Common myeloid progenitor, CD34-positive (primary cell): ENCODE results near the gene KRT34. TPM values are rescaled to one million over a fixed set of nuclear protein-coding genes. Genes with fewer than 3 reads are reported as not detected.
"Not testable (repeated sequence)": the region's sequence is repeated elsewhere in the genome, so short reads cannot be mapped to it uniquely, and the experiment has no call there.

Experiments used
- CTCF ChIA-PET: fragments of 350-600 bp; sonication (Branson Sonifier 250); formaldehyde crosslinking; loops from one replicate; lab custom pipeline; 2021; ENCODE audit warnings: antibody characterized with exemption; lab: Charles Lee
- POLR2A ChIA-PET: fragments of 350-600 bp; sonication (Branson Sonifier 250); formaldehyde crosslinking; loops from one replicate; lab custom pipeline; 2021; ENCODE audit warnings: antibody characterized with exemption; lab: Charles Lee
- DNase-seq, 3 donors: peaks; one replicate each; pipeline versions ENCODE4 v3.0.0 to v3.0.0-alpha.2; 2013
- H3K27ac ChIP-seq, 2 experiments: 1 replicate in 1 of 2; 2 replicates in 1 of 2; pipeline ENCODE4 v1.7.0; 2013; ENCODE audit warnings: inconsistent platforms in 2 of 2, low read length in 2 of 2, mild to moderate bottlenecking in 2 of 2, low read depth in 1 of 2, moderate library complexity in 1 of 2; ENCODE audit not compliant: severe bottlenecking in 2 of 2, insufficient read depth in 1 of 2, poor library complexity in 1 of 2
- H3K27me3 ChIP-seq, 5 experiments: replicated peaks in 2 of 5; 1 replicate in 3 of 5; 2 replicates in 2 of 5; pipeline versions ENCODE4 v1.6.1 to v1.7.0; 2013; ENCODE audit warnings: low read length in 4 of 5, mild to moderate bottlenecking in 2 of 5, moderate library complexity in 2 of 5, inconsistent platforms in 1 of 5; ENCODE audit not compliant: insufficient read depth in 5 of 5, control insufficient read depth in 4 of 5
- H3K36me3 ChIP-seq, 4 experiments: 1 replicate in 2 of 4; 2 replicates in 2 of 4; pipeline versions ENCODE4 v1.6.1 to v1.7.0; 2013; ENCODE audit warnings: low read length in 3 of 4, control low read depth in 1 of 4, mild to moderate bottlenecking in 1 of 4; ENCODE audit not compliant: control insufficient read depth in 4 of 4, insufficient read depth in 4 of 4
- H3K4me1 ChIP-seq, 4 experiments: 1 replicate in 3 of 4; 2 replicates in 1 of 4; pipeline versions ENCODE4 v1.6.1 to v1.7.1; 2013; ENCODE audit warnings: low read length in 3 of 4, mild to moderate bottlenecking in 3 of 4, control low read depth in 1 of 4, inconsistent platforms in 1 of 4, moderate library complexity in 1 of 4; ENCODE audit not compliant: control insufficient read depth in 4 of 4, insufficient read depth in 4 of 4; ENCODE audit errors: control extremely low read depth in 1 of 4
- H3K4me3 ChIP-seq, 7 experiments: 1 replicate in 4 of 7; 2 replicates in 3 of 7; pipeline versions ENCODE4 v1.5.1 to v1.7.0; 2013; ENCODE audit warnings: mild to moderate bottlenecking in 7 of 7, low read length in 6 of 7, moderate library complexity in 6 of 7, inconsistent platforms in 2 of 7, low read depth in 2 of 7, control low read depth in 1 of 7; ENCODE audit not compliant: insufficient read depth in 4 of 7, control insufficient read depth in 1 of 7; ENCODE audit errors: extremely low read depth in 1 of 7
- H3K9me3 ChIP-seq, 5 experiments: 1 replicate in 4 of 5; 2 replicates in 1 of 5; pipeline versions ENCODE4 v1.6.1 to v1.7.1; 2013; ENCODE audit warnings: low read length in 4 of 5, mild to moderate bottlenecking in 2 of 5, inconsistent platforms in 1 of 5, low read depth in 1 of 5, moderate library complexity in 1 of 5; ENCODE audit not compliant: control insufficient read depth in 4 of 5, insufficient read depth in 2 of 5; ENCODE audit errors: control extremely low read depth in 1 of 5
- WGBS: methylation state at CpG from one replicate; pipeline ENCODE4 v1.1.5; 2013; ENCODE audit not compliant: insufficient coverage; 5-methylcytosine and 5-hydroxymethylcytosine counted together
- polyA plus RNA-seq: library from polyadenylated mRNA; unstranded; fragments of 120-200 nt; gene quantifications from one replicate; pipeline ENCODE4 v1.2.1, GENCODE V29; 2013

KRT34 gene
- polyA plus RNA-seq: not detected

DNA sequence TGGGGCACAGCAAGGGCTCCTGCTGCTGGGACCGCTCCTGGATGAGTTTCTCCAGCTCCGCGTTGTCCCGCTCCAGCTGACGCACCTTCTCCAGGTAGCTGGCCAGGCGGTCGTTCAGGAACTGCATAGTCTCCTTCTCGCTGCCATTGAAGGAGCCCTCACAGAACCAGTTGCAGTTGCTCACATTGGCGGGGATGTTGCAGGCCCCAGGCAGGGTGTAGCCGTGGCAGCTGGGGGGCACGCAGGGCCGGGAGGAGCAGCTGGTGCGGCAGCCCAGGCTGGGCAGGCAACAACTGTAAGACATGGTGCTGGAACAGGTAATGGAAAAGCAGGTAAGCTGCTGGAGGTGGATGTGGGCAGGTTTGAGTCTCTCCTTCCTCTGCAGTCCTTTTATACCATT is at the start of gene KRT34:
Gene KRT34, minus strand, starts transcription at position 364 of the 400 bp plus-strand sequence. Its CDS starts 60 bp downstream, at position 304.
- H3K27ac ChIP-seq, H3K4me3 ChIP-seq, H3K9me3 ChIP-seq, POLR2A ChIA-PET, H3K27me3 ChIP-seq, H3K4me1 ChIP-seq, H3K36me3 ChIP-seq, CTCF ChIA-PET, DNase-seq: not testable (repeated sequence)
- 96% methylated on average over 10 of the region's 13 CpGs for WGBS

DNA sequence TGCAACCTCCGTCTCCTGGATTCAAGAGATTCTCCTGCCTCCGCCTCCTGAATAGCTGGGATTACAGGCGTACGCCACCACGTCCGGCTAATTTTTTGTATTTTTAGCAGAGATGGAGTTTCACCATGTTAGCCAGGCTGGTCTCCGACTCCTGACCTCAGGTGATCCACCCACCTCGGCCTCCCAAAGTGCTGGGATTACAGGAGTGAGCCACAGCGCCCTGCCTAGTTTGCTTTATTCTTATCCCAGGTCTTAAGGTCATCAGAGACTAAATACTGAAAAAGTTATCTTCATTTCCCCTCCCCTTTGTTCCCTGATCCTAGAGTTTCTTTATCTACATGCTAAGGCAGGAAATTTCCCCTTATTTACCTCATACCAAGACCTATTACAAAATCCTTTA is 48.3 kb upstream of the KRT34 start:
- H3K4me3 ChIP-seq, H3K36me3 ChIP-seq, H3K27me3 ChIP-seq, H3K9me3 ChIP-seq, DNase-seq, H3K4me1 ChIP-seq, H3K27ac ChIP-seq, POLR2A ChIA-PET, CTCF ChIA-PET: not testable (repeated sequence)
- 92% methylated on average over 9 of the region's 9 CpGs for WGBS

DNA sequence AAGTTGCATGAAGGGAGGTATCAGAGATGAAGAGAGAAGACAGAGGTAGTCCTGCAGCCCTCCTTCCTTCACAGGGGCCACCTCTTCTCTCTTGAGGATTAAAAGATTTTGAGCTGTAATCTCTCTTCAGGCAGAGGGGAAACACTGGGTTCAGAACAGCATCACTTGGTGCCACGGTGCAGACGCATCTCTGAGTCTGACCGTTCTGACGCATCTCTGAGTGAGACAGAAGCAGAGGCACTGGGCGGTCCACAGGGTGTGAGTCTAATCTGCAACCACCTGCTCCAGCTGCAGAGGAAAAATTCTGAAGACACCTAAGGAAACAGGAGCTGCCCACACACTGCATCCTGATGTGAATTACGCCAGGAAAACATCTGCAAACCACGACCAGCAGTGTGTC is 47.6 kb upstream of the KRT34 start:
- 74% methylated on average over 7 of the region's 7 CpGs for WGBS
- no peak for DNase-seq
- H3K4me1 ChIP-seq: no peaks in the 10 kb centered on the region
- H3K27ac ChIP-seq: no peak overlapping the region
- H3K4me3 ChIP-seq: no peak overlapping the region
- CTCF ChIA-PET: no interaction called here
- POLR2A ChIA-PET: no interaction called here
- H3K36me3 ChIP-seq: no peaks in the 10 kb centered on the region
- peaks cover 0 to 4% (median 0%) of the 10 kb centered on the region in 5 experiments for H3K27me3 ChIP-seq
- H3K9me3 ChIP-seq: no peaks in the 10 kb centered on the region

DNA sequence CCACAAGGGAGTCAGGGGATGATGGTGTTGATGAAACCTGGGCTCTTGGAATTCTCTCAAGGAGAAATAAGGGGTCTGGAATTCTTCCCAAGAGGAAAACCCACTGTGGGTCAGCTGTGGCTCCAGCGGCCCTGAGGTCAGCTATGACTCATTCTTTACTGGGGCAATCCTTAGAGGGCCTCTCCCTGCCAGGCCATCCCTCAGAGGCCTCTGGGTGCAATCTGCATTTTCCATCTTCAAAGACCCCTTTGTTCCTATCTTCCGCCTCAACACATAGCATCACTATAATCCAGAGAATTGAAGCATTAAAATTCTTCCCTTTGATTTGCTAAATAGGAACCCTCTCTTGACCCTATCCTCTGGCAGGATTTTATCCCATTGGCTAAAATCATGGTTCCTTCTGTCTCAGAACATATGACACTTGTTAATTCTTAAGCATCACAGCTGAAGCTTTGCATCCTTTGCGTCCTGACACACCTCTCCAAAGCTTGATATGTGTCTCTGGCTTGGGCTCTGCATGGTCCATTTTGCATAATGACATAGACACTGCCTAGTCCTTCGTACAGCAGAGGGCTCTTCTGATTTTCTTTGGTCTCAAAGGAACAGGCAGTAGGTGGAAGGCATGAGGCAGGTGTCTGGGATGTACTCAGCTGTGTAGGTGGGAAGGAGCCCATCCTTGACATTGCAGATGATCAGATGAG is 46.6 kb upstream of the KRT34 start:
- Histone ChIP-seq H3K4me1 (no peaks in the 10 kb centered on the region), H3K27me3 (peaks cover 0 to 4% (median 0%) of the 10 kb centered on the region in 5 experiments), H3K36me3 (no peaks in the 10 kb centered on the region), H3K27ac (no peak overlapping the region), H3K4me3 (no peak overlapping the region), H3K9me3 (no peaks in the 10 kb centered on the region)
- ChIA-PET POLR2A (no interaction called here), CTCF (no interaction called here)
- WGBS: 79% methylated on average over 3 of the region's 4 CpGs
- DNase-seq: no peak

DNA sequence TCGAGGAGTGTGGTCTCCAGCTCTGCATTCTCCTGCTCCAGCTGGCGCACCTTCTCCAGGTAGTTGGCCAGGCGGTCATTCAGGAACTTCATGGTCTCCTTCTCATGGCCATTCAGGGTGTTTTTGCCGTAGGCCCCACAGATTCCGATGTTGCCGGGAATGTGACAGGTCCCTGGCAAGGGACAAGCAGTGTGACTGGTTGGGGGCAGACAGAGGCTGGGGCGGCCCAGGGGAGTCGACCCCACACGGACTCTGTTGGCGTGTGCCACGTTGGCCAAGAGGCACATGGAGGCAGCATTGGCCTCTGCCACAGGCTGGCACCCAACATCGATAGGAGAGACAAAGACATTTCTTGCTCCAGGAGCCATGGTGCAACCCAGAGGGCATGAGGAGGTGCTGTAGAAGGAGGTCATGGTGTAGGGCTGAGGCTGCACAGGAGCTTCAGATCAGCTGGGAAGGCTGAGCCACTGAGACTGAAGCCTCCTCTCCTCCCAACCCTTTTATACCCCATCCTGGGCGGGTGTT is 42.1 kb upstream of the KRT34 start, which contains the start of gene KRT37:
Gene KRT37, minus strand, starts transcription at position 475 of the 525 bp plus-strand sequence. Its CDS starts 62 bp downstream, at position 413.
- CTCF ChIA-PET: no interaction called here
- no peak for DNase-seq
- WGBS: 98% methylated on average over 11 of the region's 13 CpGs
- Histone ChIP-seq H3K9me3 (no peaks in the 10 kb centered on the region), H3K36me3 (no peaks in the 10 kb centered on the region), H3K27ac (no peak within 1 kb of the TSS), H3K27me3 (peaks cover 0 to 5% (median 0%) of the 10 kb centered on the region in 5 experiments), H3K4me1 (no peaks in the 10 kb centered on the region), H3K4me3 (no peak within 1 kb of the TSS)
- POLR2A ChIA-PET: no interaction called here

DNA sequence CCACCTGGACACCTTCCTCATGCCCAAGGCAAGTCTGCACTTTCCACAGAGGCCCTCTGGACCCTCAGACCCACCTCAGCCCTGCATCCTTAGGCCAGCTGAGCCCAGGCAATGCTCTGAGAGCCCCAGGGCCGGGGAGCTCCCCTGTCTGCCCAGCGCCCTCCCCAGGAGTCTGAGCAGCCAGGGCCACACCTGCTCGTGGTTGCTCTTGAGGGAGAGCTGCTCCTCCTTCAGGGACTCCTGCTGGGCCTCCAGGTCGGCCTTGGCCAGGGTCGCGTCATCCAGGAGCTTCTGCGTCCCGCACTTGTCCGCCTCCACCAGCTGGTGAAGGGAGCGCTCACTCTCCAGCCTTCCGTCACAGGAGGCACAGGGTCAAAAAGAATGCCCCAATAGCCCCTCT is 40.5 kb upstream of the KRT34 start:
- H3K36me3 ChIP-seq, DNase-seq, H3K27me3 ChIP-seq, H3K9me3 ChIP-seq, H3K4me3 ChIP-seq, H3K27ac ChIP-seq, POLR2A ChIA-PET, H3K4me1 ChIP-seq: not testable (repeated sequence)
- 100% methylated on average over 9 of the region's 11 CpGs for WGBS
- CTCF ChIA-PET: interaction anchor here (0.8 kb wide), 1 partner anchor 125 kb away, joined by 4 read pairs; no protein-coding TSS in a partner anchor

DNA sequence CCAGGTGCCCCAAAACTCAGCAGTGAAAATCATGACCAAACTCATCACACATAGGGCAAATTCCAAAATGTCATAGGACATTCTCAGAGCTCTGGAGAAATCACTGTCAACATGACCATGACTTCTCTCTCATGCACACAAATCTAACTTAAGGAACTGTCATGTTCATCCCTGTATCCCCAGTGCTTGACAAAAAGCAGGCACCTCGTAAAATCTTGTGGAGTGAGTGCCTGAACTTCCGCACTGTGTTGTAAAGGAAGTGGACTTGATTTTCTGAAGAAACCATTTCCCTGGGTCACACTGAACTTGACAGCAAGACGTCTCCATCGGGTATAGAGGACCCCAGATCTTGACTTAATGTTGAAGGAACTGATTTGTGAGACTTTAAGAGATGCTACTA is 39.5 kb upstream of the KRT34 start:
- no peaks in the 10 kb centered on the region for H3K4me1 ChIP-seq
- H3K4me3 ChIP-seq: no peak overlapping the region
- H3K36me3 ChIP-seq: no peaks in the 10 kb centered on the region
- WGBS: 84% methylated on average over 4 of the region's 4 CpGs
- DNase-seq: no peak
- CTCF ChIA-PET: no interaction called here
- peaks cover 0 to 5% (median 0%) of the 10 kb centered on the region in 5 experiments for H3K27me3 ChIP-seq
- POLR2A ChIA-PET: no interaction called here
- no peak overlapping the region for H3K27ac ChIP-seq
- H3K9me3 ChIP-seq: no peaks in the 10 kb centered on the region
